ENCODE measurements around the gene SEL1L2. TPM values are rescaled to one million over a fixed set of nuclear protein-coding genes. Genes with fewer than 3 reads are reported as not detected.

Gene SEL1L2
- total and polyA plus RNA-seq, 3 experiments from 2014 or later: not detected

- H3K9me3 ChIP-seq (ENCODE audit: low read length): no peaks in the 10 kb centered on the region
- ChIA-PET CTCF (interaction anchor here (0.8 kb wide), 1 partner anchor 10 kb away, joined by 3 read pairs; no protein-coding TSS in a partner anchor), POLR2A (no interaction called here)
- H3K4me3 Mint-ChIP-seq: no peak overlapping the region
- H3K4me3 ChIP-seq (ENCODE audit: low read length): no peak overlapping the region
- H3K4me1 Mint-ChIP-seq: peaks cover 0 to 7% (median 5%) of the 10 kb centered on the region in 3 donors
- H3K4me1 ChIP-seq (ENCODE audit: insufficient read depth, low read length): no peaks in the 10 kb centered on the region
- peaks cover 0 to 79% (median 28%) of the 10 kb centered on the region in 3 donors for H3K36me3 Mint-ChIP-seq
- no peaks in the 10 kb centered on the region for H3K27me3 Mint-ChIP-seq
- peak overlapping the region in 4 of 8 donors; percentile 23 to 61 (median 54) for H3K27ac Mint-ChIP-seq
- no peak overlapping the region for H3K27ac ChIP-seq (ENCODE audit: low read depth, low read length)
- no peaks in the 10 kb centered on the region for H3K9me3 Mint-ChIP-seq
- H3K27me3 ChIP-seq (ENCODE audit: insufficient read depth, low read length, poor library complexity, severe bottlenecking): no peaks in the 10 kb centered on the region
- no peak for DNase-seq
- H3K36me3 ChIP-seq (ENCODE audit: insufficient read depth, low read length): peaks cover 34% of the 10 kb centered on the region
Measured at GRCh38 chr20:13800728-13801134, 189.7 kb downstream of the SEL1L2 start.

- no peaks in the 10 kb centered on the region for H3K27me3 ChIP-seq (ENCODE audit: insufficient read depth, low read length, poor library complexity, severe bottlenecking)
- Mint-ChIP-seq H3K36me3 (peaks cover 0 to 84% (median 30%) of the 10 kb centered on the region in 3 donors), H3K9me3 (no peaks in the 10 kb centered on the region), H3K4me1 (peaks cover 0 to 7% (median 5%) of the 10 kb centered on the region in 3 donors), H3K27ac (peak overlapping the region in 3 of 8 donors; percentile 21 to 55 (median 54)), H3K27me3 (no peaks in the 10 kb centered on the region), H3K4me3 (no peak overlapping the region)
- H3K9me3 ChIP-seq (ENCODE audit: low read length): no peaks in the 10 kb centered on the region
- H3K4me1 ChIP-seq (ENCODE audit: insufficient read depth, low read length): no peaks in the 10 kb centered on the region
- no peak for DNase-seq
- no peak overlapping the region for H3K4me3 ChIP-seq (ENCODE audit: low read length)
- peaks cover 41% of the 10 kb centered on the region for H3K36me3 ChIP-seq (ENCODE audit: insufficient read depth, low read length)
- no peak overlapping the region for H3K27ac ChIP-seq (ENCODE audit: low read depth, low read length)
- ChIA-PET CTCF (interaction anchor here (0.8 kb wide), 1 partner anchor 10 kb away, joined by 3 read pairs; no protein-coding TSS in a partner anchor), POLR2A (no interaction called here)
Measured at GRCh38 chr20:13799974-13800373, 190.4 kb downstream of the SEL1L2 start.

Other genes starting within 250 kb of the SEL1L2 start
- 10 to 100 TPM; 25.6 to 27.1 TPM for gene ESF1, start 205.7 kb downstream of the SEL1L2 start, total RNA-seq
- 7.5 TPM for gene ESF1, start 205.7 kb downstream of the SEL1L2 start, polyA plus RNA-seq
- 10 to 100 TPM; 31.0 to 31.9 TPM for gene NDUFAF5, start 205.6 kb downstream of the SEL1L2 start, total RNA-seq
- 9.4 TPM for gene NDUFAF5, start 205.6 kb downstream of the SEL1L2 start, polyA plus RNA-seq
- gene MACROD2, start 4.9 kb upstream of the SEL1L2 start, total RNA-seq: not detected
- gene MACROD2, start 4.9 kb upstream of the SEL1L2 start, polyA plus RNA-seq: not detected

Measured in CD8-positive, alpha-beta memory T cell (primary cell).